HS-5 (cell line): ENCODE results near the gene CAMK2G.

Source experiments
- DNase-seq: peaks from one replicate; pipeline ENCODE4 v3.0.0-alpha.2; 2012; ENCODE audit warnings: low read depth

The CAMK2G gene

GRCh38 chr10:73863039-73863817 lies 11.1 kb downstream of the CAMK2G start:
- DNase-seq, result no peak

DNA sequence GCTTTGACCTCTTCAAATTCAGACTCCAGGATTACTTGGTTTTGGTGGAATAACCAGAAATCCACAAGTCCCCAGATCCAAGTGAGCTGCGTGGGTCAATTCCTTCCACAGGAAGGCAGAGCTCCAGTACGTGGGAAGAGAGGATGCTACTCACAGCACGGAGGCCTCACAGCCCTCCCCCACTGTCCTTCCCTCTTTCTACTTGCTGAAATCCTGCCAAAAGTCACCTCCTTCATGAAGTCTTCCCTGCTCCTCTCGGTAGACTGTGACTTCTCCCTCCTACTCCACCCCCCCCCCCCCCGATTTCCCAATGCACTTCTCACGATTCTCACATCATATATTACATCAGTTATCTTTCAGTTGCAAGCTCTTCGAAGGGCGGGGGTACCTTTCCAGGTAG lies 12.3 kb downstream of the CAMK2G start:
- no peak for DNase-seq

GRCh38 chr10:73859784-73860491 lies 14.4 kb downstream of the CAMK2G start:
- DNase-seq, result no peak

DNA sequence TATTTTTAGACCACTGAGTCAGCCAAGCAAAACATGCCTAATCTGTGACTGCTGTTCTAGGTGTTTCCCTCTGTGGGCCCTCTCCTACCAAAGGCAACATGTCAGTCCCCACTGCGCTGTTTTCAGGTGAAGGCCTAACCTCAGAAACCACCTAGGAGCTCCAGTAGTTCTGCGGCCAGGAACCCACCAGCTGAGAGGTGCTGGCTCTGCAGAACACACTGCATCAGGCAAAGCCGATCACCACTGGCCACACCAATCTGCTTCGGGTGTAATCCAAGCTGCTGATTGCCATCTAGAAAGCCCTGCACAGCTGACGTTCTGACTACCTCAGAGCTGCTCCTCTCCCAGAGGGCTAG lies 14.9 kb downstream of the CAMK2G start:
- DNase-seq, result no peak

- no peak for DNase-seq
Measured at GRCh38 chr10:73858750-73859427, 15.5 kb downstream of the CAMK2G start.

GRCh38 chr10:73858013-73858708 lies 16.2 kb downstream of the CAMK2G start:
- no peak for DNase-seq

DNA sequence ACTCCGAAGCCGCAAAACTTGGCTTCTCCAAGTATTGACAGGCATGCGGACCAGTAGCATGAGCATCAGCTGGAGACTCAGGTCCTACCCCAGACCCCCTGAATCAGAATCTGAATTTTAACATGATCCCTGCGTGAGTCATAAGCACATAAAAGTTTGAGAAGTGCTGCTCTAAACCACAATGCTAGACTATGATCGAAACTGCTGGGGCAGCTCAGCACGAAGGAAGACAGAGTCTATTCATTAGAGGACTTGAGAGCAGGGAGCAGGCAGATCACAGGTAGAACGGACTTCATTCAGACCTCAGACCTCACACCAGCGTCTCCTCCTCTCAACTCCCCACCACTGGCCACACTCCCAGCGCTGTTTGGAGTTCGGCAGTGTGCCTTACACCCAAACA lies 16.9 kb downstream of the CAMK2G start:
- no peak for DNase-seq

- no peak for DNase-seq
Measured at GRCh38 chr10:73856261-73856660, 18.1 kb downstream of the CAMK2G start.

GRCh38 chr10:73855413-73855812 lies 18.9 kb downstream of the CAMK2G start:
- no peak for DNase-seq

DNA sequence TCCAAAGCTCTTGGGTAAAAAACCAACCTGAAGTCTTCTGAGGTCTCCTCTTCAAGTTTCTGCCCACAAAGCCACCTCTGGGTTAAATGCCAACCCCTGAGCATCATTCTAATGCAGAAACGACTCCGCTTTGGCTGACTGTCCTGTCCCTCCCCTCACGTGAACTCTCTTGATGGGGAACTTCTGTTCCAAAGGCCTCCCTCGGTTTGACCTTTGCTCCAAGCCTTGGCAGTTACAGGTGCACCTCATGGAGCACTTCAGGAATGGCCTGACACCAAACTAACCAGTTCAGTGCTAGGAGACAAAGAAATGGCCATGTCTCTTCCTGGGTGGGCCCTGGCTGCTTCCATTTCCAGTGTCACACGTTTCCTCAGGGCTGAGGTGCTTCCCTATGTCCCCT lies 20.0 kb downstream of the CAMK2G start:
- DNase-seq, result no peak

DNA sequence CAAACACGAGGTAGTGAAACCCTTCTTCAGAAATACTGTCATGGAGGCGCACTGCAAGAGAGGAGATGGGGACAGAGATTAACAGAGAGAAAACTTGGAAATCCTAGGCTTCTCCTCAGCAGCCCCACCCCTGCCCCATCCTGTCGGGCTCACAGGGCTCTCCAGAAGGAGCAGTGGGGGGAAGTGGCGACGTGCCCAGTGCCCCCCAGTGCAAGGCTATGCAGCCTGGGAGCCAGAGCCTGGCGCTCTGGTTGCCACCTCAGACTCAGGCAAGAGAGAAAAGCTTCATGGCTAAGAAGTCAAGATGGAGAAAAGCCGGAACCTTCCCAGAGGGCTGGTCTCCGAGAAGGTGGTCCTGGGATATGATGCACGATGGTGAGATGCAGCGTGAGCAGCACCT lies 21.2 kb downstream of the CAMK2G start:
- DNase-seq, result no peak

GRCh38 chr10:73850863-73851461 lies 23.4 kb downstream of the CAMK2G start:
- peak; percentile 51 for DNase-seq

DNA sequence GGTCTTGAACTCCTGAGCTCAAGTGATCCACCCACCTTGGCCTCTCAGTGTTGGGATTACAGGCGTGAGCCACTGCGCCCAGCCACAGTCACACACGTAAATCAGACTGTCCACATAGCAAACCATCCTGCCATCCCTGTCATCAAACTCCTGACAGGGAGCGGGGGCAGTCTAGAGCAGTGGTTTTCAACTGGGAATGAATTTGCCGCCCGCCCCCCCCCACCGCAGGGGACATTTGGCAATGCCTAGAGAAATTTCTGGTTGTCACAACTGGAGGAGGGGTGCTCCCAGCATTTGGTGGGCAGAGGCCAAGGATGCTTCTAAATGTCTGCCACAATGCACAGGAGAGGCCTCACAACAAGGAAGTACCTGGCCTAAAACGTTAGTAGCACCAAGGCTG lies 24.1 kb downstream of the CAMK2G start:
- DNase-seq, result no peak

GRCh38 chr10:73848821-73849489 lies 25.4 kb downstream of the CAMK2G start:
- DNase-seq, result peak; percentile 43

GRCh38 chr10:73847031-73847430 lies 27.3 kb downstream of the CAMK2G start:
- no peak for DNase-seq

DNA sequence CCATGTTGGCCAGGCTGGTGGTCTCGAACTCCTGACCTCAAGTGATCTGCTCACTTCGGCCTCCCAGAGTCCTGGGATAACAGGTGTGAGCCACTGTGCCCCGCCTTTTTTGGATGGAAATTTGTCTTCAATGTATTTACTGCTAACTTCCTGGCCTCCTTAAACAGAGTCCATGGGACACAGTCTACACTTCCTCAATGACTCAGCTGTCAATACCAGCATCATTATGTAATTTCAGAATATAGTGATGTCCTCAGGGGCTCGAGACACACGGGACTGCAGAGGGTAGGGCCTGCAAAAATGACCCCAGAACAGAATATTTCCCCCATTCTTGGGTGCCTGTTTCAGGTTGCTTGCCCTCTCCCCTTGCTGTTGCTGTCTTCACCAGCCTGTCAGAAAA lies 31.1 kb downstream of the CAMK2G start:
- DNase-seq, result no peak

DNA sequence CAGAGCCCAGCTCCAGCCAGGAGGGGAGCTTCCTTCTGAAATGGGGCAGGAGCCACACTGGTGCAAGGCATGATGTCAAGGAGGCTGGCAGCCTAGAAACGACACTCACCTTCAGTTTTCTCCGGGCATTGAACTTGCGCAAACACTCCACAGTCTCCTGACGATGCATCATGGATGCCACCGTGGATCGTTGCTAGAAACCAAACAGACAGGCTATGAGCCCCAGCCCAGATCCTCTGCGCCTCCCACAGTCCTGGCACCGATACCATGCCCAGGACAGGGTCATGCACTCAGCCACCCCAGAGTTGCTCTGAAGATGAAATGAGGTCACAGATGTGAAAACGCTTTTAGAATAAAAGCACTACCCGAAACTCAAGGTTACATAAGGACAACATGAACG lies 32.0 kb downstream of the CAMK2G start:
- DNase-seq, result no peak

DNA sequence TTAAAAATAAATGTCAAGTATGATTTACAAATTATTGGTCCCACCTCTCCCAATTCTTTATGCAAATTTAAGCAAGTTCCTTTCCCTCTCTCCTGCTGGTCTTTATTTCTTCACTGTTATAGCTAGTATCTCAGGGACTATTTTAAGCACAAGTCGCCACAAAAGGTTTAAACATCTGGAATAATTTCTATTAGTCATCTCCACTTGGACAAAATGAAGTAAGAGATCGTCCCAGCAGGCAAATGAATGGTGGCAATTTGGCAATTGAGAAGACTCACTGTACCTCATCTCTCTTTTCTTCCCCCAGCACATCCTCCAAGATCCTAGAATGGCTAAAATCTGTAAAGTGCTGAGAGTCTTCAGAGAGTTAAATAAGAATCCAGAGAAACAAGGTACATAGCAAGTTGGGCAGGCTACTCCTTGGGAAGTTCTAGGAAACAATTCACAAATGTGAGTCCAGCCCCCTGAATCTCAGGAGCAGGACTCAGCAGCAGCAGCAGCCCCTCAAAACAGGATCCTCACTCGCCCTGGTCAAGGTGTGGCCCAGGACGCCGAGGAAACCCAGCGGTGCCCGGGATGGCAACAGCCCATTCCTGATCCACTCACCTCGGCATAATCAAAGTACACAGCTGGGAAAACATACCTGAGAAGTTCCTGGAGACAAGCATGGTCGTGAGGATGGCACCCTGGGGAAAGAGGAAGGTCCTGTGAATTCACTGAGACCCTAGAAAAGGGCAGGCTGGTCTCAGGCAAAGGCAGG lies 32.6 kb downstream of the CAMK2G start:
- no peak for DNase-seq

GRCh38 chr10:73841061-73841421 lies 33.3 kb downstream of the CAMK2G start:
- no peak for DNase-seq

GRCh38 chr10:73840403-73841060 lies 33.8 kb downstream of the CAMK2G start:
- DNase-seq, result no peak

DNA sequence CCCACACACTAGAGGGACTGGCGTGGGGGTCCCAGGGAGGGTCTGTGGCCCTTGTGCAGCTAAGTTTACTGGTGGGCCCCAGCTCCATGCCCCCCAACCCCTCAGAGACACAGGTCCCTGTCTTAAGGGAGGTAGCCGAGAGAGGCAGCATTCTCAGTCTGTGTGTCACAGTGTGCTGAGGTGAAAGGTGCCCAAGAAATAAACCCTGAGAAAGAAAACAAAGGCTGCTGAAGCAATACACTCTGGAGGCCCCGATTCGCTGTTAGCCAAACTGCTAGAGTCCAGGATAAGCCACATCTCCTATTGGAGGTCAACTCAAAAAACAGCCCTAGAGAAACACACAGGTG lies 34.3 kb downstream of the CAMK2G start:
- no peak for DNase-seq
